ENCODE results near the gene SGPL1. TPM values are rescaled to one million over a fixed set of nuclear protein-coding genes. Genes with fewer than 3 reads are reported as not detected.

SGPL1 gene
- polyA plus RNA-seq, 1 donor (not counting 4 experiments of a cell fraction or from before 2014, with no cell fraction given), result 31.4 TPM

DNA sequence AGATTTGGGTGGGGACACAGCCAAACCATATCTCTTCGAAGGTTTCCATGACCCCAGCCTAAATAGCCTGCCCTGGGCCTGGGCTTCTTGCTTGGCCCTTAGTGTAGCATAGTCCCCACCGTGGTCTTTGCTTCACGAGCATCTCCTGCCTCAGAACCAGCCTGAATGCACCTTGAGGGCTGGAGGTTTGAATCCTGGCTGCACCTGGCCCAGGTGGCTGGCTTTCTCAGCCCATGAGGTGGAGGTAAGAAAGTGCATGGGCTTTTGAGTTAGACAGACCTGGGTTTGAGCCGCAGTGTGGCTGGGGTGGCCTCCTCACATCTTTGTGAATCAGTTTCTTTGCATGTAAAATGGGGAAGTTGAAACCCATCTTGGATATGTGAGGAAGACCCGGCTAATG lies 96.8 kb downstream of the SGPL1 start:
- dilution Hi-C loops (cut with MboI; ENCODE audit: extremely low pct_ligation_motif_present, low sequenced_read_pairs), result no loop called here
- TF ChIP-seq, protein P1, sequence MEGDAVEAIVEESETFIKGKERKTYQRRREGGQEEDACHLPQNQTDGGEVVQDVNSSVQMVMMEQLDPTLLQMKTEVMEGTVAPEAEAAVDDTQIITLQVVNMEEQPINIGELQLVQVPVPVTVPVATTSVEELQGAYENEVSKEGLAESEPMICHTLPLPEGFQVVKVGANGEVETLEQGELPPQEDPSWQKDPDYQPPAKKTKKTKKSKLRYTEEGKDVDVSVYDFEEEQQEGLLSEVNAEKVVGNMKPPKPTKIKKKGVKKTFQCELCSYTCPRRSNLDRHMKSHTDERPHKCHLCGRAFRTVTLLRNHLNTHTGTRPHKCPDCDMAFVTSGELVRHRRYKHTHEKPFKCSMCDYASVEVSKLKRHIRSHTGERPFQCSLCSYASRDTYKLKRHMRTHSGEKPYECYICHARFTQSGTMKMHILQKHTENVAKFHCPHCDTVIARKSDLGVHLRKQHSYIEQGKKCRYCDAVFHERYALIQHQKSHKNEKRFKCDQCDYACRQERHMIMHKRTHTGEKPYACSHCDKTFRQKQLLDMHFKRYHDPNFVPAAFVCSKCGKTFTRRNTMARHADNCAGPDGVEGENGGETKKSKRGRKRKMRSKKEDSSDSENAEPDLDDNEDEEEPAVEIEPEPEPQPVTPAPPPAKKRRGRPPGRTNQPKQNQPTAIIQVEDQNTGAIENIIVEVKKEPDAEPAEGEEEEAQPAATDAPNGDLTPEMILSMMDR (optimal IDR thresholded peaks at IDR 0.05 in 1 of 3, IDR thresholded peaks at IDR 0.05 in 1 of 3, conservative IDR thresholded peaks at IDR 0.05 in 1 of 3; ENCODE audit: extremely low read depth in 1 of 3, insufficient read depth in 2 of 3, low read length in 3 of 3), result no peak
- Histone ChIP-seq H3K9ac (ENCODE audit: control insufficient read depth, extremely low read depth, insufficient read depth, low read length) (no peak overlapping the region), H2AFZ (ENCODE audit: control insufficient read depth, low read length) (no peak overlapping the region), H4K20me1 (ENCODE audit: control insufficient read depth, extremely low read depth, insufficient read depth, low read length) (no peaks in the 10 kb centered on the region), H3K4me1 (ENCODE audit: control insufficient read depth, extremely low read depth, insufficient read depth, low read length) (no peaks in the 10 kb centered on the region), H3K4me3 (ENCODE audit: control insufficient read depth in 2 of 3, extremely low read depth in 1 of 3, insufficient read depth in 2 of 3, low read depth in 1 of 3, low read length in 3 of 3) (no peak overlapping the region), H3K9me3 (ENCODE audit: control insufficient read depth, low read depth, low read length) (no peaks in the 10 kb centered on the region), H3K27ac (ENCODE audit: control insufficient read depth, insufficient read depth, low read length) (no peak overlapping the region), H3K36me3 (ENCODE audit: control insufficient read depth in 2 of 2, extremely low read depth in 1 of 2, insufficient read depth in 2 of 2, low read length in 2 of 2) (no peaks in the 10 kb centered on the region), H3K9me1 (ENCODE audit: control insufficient read depth, extremely low read depth, insufficient read depth, low read length) (no peaks in the 10 kb centered on the region), H3K27me3 (ENCODE audit: control insufficient read depth, extremely low read depth, insufficient read depth, low read length) (peaks cover 19% of the 10 kb centered on the region), H3K79me2 (ENCODE audit: control insufficient read depth, insufficient read depth, low read length) (no peaks in the 10 kb centered on the region), H3K4me2 (ENCODE audit: control insufficient read depth, extremely low read depth, insufficient read depth, low read depth, low read length) (no peak overlapping the region)
- FAIRE-seq, result no peak
- DNase-seq (ENCODE audit: low read depth, low spot score), result no peak

DNA sequence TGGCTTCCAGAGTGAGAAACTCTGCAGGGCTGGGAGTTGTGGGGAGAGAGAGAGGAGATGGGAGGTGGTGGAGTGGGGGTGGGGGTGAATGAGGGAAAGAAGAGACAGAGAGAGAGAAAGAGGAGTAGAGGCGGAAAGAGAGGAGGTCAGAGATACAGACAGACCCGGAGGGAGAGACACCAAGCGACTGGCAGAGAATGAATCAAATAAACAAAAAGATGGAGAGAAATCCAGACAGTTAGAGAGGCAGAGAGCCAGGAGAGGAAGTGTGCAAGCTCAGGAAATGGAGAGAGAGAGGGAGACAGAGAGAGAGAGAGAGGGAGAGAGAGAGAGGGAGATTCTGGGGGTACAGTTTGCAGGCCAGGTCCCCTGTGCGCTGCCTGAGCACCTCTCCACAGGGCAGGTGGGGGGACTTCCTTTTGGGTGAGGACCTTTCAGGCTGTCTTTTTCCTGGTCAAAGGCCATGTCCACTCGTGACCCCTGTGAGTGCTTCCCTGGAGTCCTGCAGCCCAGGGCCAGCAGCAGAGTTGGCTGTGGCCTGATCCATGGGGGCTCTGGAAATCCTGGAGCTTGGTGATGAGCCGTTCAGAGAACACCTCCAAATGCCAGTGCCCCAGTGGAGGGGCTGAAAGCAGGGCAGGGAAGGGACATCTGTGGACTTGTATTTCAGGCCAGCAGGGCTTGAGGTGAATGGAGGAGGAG lies 97.6 kb downstream of the SGPL1 start:
- FAIRE-seq, result no peak
- dilution Hi-C loops (cut with MboI; ENCODE audit: extremely low pct_ligation_motif_present, low sequenced_read_pairs), result no loop called here
- no peak overlapping the region for H3K9ac ChIP-seq (ENCODE audit: control insufficient read depth, extremely low read depth, insufficient read depth, low read length)
- TF ChIP-seq, protein P1 (optimal IDR thresholded peaks at IDR 0.05 in 1 of 3, IDR thresholded peaks at IDR 0.05 in 1 of 3, conservative IDR thresholded peaks at IDR 0.05 in 1 of 3; ENCODE audit: extremely low read depth in 1 of 3, insufficient read depth in 2 of 3, low read length in 3 of 3), result no peak
- TF ChIP-seq EZH2 (IDR thresholded peaks at IDR 0.05; ENCODE audit: low read length), result no peak
- H3K9me1 ChIP-seq (ENCODE audit: control insufficient read depth, extremely low read depth, insufficient read depth, low read length), result no peaks in the 10 kb centered on the region
- H3K36me3 ChIP-seq (ENCODE audit: control insufficient read depth in 2 of 2, extremely low read depth in 1 of 2, insufficient read depth in 2 of 2, low read length in 2 of 2), result no peaks in the 10 kb centered on the region
- H3K4me3 ChIP-seq (ENCODE audit: control insufficient read depth in 2 of 3, extremely low read depth in 1 of 3, insufficient read depth in 2 of 3, low read depth in 1 of 3, low read length in 3 of 3), result no peak overlapping the region
- no peaks in the 10 kb centered on the region for H3K79me2 ChIP-seq (ENCODE audit: control insufficient read depth, insufficient read depth, low read length)
- H3K27me3 ChIP-seq (ENCODE audit: control insufficient read depth, extremely low read depth, insufficient read depth, low read length), result peaks cover 19% of the 10 kb centered on the region
- no peak for DNase-seq (ENCODE audit: low read depth, low spot score)
- no peak overlapping the region for H3K4me2 ChIP-seq (ENCODE audit: control insufficient read depth, extremely low read depth, insufficient read depth, low read depth, low read length)
- H3K4me1 ChIP-seq (ENCODE audit: control insufficient read depth, extremely low read depth, insufficient read depth, low read length), result no peaks in the 10 kb centered on the region
- H3K27ac ChIP-seq (ENCODE audit: control insufficient read depth, insufficient read depth, low read length), result no peak overlapping the region
- H2AFZ ChIP-seq (ENCODE audit: control insufficient read depth, low read length), result no peak overlapping the region
- no peaks in the 10 kb centered on the region for H3K9me3 ChIP-seq (ENCODE audit: control insufficient read depth, low read depth, low read length)
- H4K20me1 ChIP-seq (ENCODE audit: control insufficient read depth, extremely low read depth, insufficient read depth, low read length), result no peaks in the 10 kb centered on the region
